Activated CD8-positive, alpha-beta memory T cell treated with anti-CD3 and anti-CD28 coated beads, Interleukin-2, amount 50 U/mL, for 24 hours (primary cell): ENCODE results near the gene KRTAP4-6.
"Not testable (repeated sequence)": the region's sequence is repeated elsewhere in the genome, so short reads cannot be mapped to it uniquely, and the experiment has no call there.

Experiments
- DNase-seq: peaks from one replicate; pipeline ENCODE4 v3.0.0-alpha.2; 2020; ENCODE audit errors: extremely low read depth

KRTAP4-6 gene

GRCh38 chr17:41140360-41141131 lies at the start of gene KRTAP4-6:
Gene KRTAP4-6, minus strand, starts transcription at chr17:41140544. Its CDS starts 57 bp downstream, at chr17:41140487.
- DNase-seq, result no peak

- not testable (repeated sequence) for DNase-seq
Measured at GRCh38 chr17:41189837-41190318, 49.5 kb upstream of the KRTAP4-6 start, which contains the start of gene KRTAP9-1. Gene KRTAP9-1, plus strand, starts transcription at chr17:41189887. Its CDS starts 0 bp downstream, at chr17:41189887.

GRCh38 chr17:41186872-41187271 lies 46.5 kb upstream of the KRTAP4-6 start:
- no peak for DNase-seq

GRCh38 chr17:41185001-41185400 lies 44.7 kb upstream of the KRTAP4-6 start:
- DNase-seq, result no peak

GRCh38 chr17:41184480-41184961 lies 44.2 kb upstream of the KRTAP4-6 start, which contains the start of gene KRTAP4-1:
Gene KRTAP4-1, minus strand, starts transcription at chr17:41184911. Its CDS starts 57 bp downstream, at chr17:41184854.
- DNase-seq, result no peak

- DNase-seq, result no peak
Measured at GRCh38 chr17:41178843-41179616, 38.7 kb upstream of the KRTAP4-6 start.

GRCh38 chr17:41178341-41178740 lies 38.0 kb upstream of the KRTAP4-6 start:
- no peak for DNase-seq

- DNase-seq, result no peak
Measured at GRCh38 chr17:41177727-41178271, 37.5 kb upstream of the KRTAP4-6 start, which contains the start of gene KRTAP4-2. Gene KRTAP4-2, minus strand, starts transcription at chr17:41178221. Its CDS starts 57 bp downstream, at chr17:41178164.

- DNase-seq, result no peak
Measured at GRCh38 chr17:41176744-41177387, 36.5 kb upstream of the KRTAP4-6 start.

- DNase-seq, result no peak
Measured at GRCh38 chr17:41171886-41172285, 31.5 kb upstream of the KRTAP4-6 start.

GRCh38 chr17:41168121-41168520 lies 27.8 kb upstream of the KRTAP4-6 start, which contains the start of gene KRTAP4-3:
Gene KRTAP4-3, minus strand, starts transcription at chr17:41168221. Its CDS starts 49 bp downstream, at chr17:41168172.
- DNase-seq, result no peak

GRCh38 chr17:41167561-41167960 lies 27.2 kb upstream of the KRTAP4-6 start:
- no peak for DNase-seq

- no peak for DNase-seq
Measured at GRCh38 chr17:41163828-41164227, 23.5 kb upstream of the KRTAP4-6 start.

- no peak for DNase-seq
Measured at GRCh38 chr17:41160648-41161047, 20.3 kb upstream of the KRTAP4-6 start, which contains the start of gene KRTAP4-4. Gene KRTAP4-4, minus strand, starts transcription at chr17:41160748. Its CDS starts 57 bp downstream, at chr17:41160691.

GRCh38 chr17:41160190-41160589 lies 19.8 kb upstream of the KRTAP4-6 start:
- not testable (repeated sequence) for DNase-seq

GRCh38 chr17:41153856-41154255 lies 13.5 kb upstream of the KRTAP4-6 start:
- no peak for DNase-seq

- DNase-seq, result no peak
Measured at GRCh38 chr17:41151525-41151924, 11.2 kb upstream of the KRTAP4-6 start.

GRCh38 chr17:41150026-41150425 lies 9.7 kb upstream of the KRTAP4-6 start:
- no peak for DNase-seq

- no peak for DNase-seq
Measured at GRCh38 chr17:41149652-41149985, 9.3 kb upstream of the KRTAP4-6 start, which contains the start of gene KRTAP4-5. Gene KRTAP4-5, minus strand, starts transcription at chr17:41149825. Its CDS starts 58 bp downstream, at chr17:41149767.

- DNase-seq, result not testable (repeated sequence)
Measured at GRCh38 chr17:41148971-41149651, 8.8 kb upstream of the KRTAP4-6 start.
